GM13976 (cell line): ENCODE data around the gene CHTOP.
"Not testable (repeated sequence)": the region's sequence is repeated elsewhere in the genome, so short reads cannot be mapped to it uniquely, and the experiment has no call there.

ENCODE experiments used
- DNase-seq: peaks from one replicate; pipeline ENCODE4 v3.0.0; 2012; ENCODE audit warnings: low spot score
- CTCF ChIP-seq: IDR thresholded peaks from 2 replicates; pipeline ENCODE4 v1.5.1; 2012; ENCODE audit warnings: borderline replicate concordance, mild to moderate bottlenecking; ENCODE audit not compliant: insufficient read depth; ENCODE audit errors: extremely low read depth, missing control alignments, control extremely low read depth
- in situ Hi-C: fragments of 300-500 bp; cut with MboI; formaldehyde crosslinking; loops from one replicate; pipeline ENCODE4 v1.12.0; 2022; ENCODE audit warnings: low sequenced_read_pairs, mixed read lengths, inconsistent platforms; ENCODE audit not compliant: unreplicated experiment

Gene CHTOP

GRCh38 chr1:153631047-153632022, 2.5 kb upstream of the CHTOP start:
- DNase-seq = no peak
- in situ Hi-C loops = no loop called here
- TF ChIP-seq CTCF = no peak

GRCh38 chr1:153633161-153633753, 609 bp upstream of the CHTOP start:
- no peak for TF ChIP-seq CTCF
- peak; percentile 25 for DNase-seq
- in situ Hi-C loops = no loop called here

GRCh38 chr1:153635872-153636271, 2.0 kb downstream of the CHTOP start:
- no peak for DNase-seq
- TF ChIP-seq CTCF = no peak
- in situ Hi-C loops = no loop called here

- no peak for TF ChIP-seq CTCF
- in situ Hi-C loops = no loop called here
- no peak for DNase-seq
Observed at GRCh38 chr1:153636312-153636711, 2.4 kb downstream of the CHTOP start.

GRCh38 chr1:153638261-153638660, 4.4 kb downstream of the CHTOP start:
- no peak for DNase-seq
- in situ Hi-C loops = no loop called here

GRCh38 chr1:153639280-153639679, 5.4 kb downstream of the CHTOP start:
- in situ Hi-C loops = no loop called here
- no peak for TF ChIP-seq CTCF
- DNase-seq = no peak

More at GRCh38 chr1:153638261-153638660, 4.4 kb downstream of the CHTOP start:
- TF ChIP-seq CTCF = no peak

- DNase-seq, in situ Hi-C loops: not testable (repeated sequence)
Observed at GRCh38 chr1:153640213-153640612, 6.3 kb downstream of the CHTOP start.
